Mammary epithelial cell (primary cell): Measurements from ENCODE around the gene CDK2AP2.

Experiments used
- EZH2 ChIP-seq: IDR thresholded peaks from 2 replicates; pipeline ENCODE4 v1.6.1; 2012; ENCODE audit warnings: low read length, inconsistent platforms, borderline replicate concordance
- TF ChIP-seq, protein P1 (sequence below), 2 donors: IDR thresholded peaks in 1 of 2; conservative IDR thresholded peaks in 1 of 2; 2 replicates each; pipeline ENCODE4 v1.5.1; 2011 to 2012; ENCODE audit warnings: inconsistent platforms in 2 of 2, low read length in 2 of 2, mild to moderate bottlenecking in 2 of 2, control low read depth in 1 of 2, low read depth in 1 of 2; ENCODE audit not compliant: insufficient read depth in 1 of 2; ENCODE audit errors: extremely low read depth in 1 of 2

DNA sequence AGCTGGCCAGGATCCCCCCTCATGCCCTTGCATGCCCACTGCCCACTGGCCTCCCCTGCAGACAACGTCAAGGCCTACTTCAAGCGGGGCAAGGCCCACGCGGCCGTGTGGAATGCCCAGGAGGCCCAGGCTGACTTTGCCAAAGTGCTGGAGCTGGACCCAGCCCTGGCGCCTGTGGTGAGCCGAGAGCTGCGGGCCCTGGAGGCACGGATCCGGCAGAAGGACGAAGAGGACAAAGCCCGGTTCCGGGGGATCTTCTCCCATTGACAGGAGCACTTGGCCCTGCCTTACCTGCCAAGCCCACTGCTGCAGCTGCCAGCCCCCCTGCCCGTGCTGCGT is 17.3 kb downstream of the CDK2AP2 start:
- TF ChIP-seq, protein P1, sequence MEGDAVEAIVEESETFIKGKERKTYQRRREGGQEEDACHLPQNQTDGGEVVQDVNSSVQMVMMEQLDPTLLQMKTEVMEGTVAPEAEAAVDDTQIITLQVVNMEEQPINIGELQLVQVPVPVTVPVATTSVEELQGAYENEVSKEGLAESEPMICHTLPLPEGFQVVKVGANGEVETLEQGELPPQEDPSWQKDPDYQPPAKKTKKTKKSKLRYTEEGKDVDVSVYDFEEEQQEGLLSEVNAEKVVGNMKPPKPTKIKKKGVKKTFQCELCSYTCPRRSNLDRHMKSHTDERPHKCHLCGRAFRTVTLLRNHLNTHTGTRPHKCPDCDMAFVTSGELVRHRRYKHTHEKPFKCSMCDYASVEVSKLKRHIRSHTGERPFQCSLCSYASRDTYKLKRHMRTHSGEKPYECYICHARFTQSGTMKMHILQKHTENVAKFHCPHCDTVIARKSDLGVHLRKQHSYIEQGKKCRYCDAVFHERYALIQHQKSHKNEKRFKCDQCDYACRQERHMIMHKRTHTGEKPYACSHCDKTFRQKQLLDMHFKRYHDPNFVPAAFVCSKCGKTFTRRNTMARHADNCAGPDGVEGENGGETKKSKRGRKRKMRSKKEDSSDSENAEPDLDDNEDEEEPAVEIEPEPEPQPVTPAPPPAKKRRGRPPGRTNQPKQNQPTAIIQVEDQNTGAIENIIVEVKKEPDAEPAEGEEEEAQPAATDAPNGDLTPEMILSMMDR (conservative IDR thresholded peaks at IDR 0.05 in 1 of 2, IDR thresholded peaks at IDR 0.05 in 1 of 2; ENCODE audit: extremely low read depth in 1 of 2, insufficient read depth in 1 of 2, low read depth in 1 of 2, low read length in 2 of 2): no peak
- no peak for TF ChIP-seq EZH2
